Activated CD8-positive, alpha-beta memory T cell treated with anti-CD3 and anti-CD28 coated beads for 36 hours (primary cell): ENCODE results near the gene CNPY1. TPM values are rescaled to one million over a fixed set of nuclear protein-coding genes. Genes with fewer than 3 reads are reported as not detected.

ENCODE experiments used
- CTCF ChIA-PET: fragments of 350-600 bp; sonication (Branson Sonifier 250); formaldehyde crosslinking; loops from one replicate; lab custom pipeline; 2021; ENCODE audit warnings: antibody characterized with exemption; lab: Charles Lee
- POLR2A ChIA-PET: fragments of 350-600 bp; sonication (Branson Sonifier 250); formaldehyde crosslinking; loops from one replicate; lab custom pipeline; 2021; ENCODE audit warnings: antibody characterized with exemption; lab: Charles Lee
- total RNA-seq, 2 experiments: library from RNA; stranded (reverse); gene quantifications; one replicate each; pipeline ENCODE4 v1.2.3, GENCODE V29; 2021

The CNPY1 gene
- total RNA-seq, 2 experiments from 2014 or later: not detected

DNA sequence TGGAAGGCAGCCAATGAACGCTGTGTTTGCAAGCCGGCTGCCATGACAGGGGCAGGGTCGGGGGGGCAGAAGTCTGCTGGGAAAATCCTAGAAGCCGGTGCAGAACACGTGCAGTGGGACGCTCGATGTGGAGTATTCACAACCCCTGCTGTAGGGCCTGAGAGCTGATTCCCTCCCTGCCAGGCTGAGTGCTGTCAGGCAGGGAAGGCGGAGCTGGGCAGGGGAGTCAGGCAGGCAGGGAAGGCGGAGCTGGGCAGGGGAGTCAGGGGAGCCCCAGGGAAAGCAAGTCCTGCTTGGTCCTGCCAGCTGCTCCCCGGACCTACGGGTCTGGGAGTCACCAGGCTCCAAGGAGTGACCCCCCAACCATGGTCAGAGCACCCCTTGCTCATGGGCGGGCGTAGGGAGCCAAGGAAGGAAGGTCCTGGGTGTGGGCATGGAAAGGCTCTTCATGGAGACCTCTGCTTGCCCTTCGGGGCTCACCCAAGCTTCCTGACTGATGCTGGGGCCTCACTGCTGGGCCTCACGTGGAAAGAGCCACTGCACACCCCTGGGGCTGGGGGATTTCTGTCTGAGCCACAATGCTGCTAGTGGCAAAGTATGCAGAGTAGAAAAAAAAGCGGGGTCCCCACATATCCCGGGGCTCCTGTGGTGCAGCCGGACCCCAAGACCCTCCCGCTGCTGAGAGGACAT, 4.2 kb downstream of the CNPY1 start:
- POLR2A ChIA-PET: no interaction called here

DNA sequence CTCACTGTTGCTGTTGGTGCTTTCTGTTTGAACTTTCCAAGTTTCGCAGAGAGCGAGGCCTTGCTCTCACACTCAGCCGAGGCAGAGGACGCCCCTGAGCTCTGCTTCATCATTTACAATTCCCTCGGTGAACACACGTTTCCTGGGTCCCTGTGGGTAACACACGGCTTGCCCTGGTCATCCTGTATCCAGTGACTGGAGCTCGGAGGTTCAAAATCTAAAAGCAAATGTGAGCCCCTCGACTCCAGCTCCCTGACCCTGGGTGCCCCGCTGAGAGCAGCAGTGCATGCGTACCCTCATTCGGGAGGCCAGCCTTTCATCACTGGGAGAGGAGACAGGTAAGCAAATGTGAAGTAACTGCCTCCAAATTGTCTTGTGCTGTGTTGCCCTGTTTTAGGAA, 5.8 kb downstream of the CNPY1 start:
- ChIA-PET CTCF (no interaction called here), POLR2A (no interaction called here)

More for the DNA sequence above, 4.2 kb downstream of the CNPY1 start:
- CTCF ChIA-PET: no interaction called here

DNA sequence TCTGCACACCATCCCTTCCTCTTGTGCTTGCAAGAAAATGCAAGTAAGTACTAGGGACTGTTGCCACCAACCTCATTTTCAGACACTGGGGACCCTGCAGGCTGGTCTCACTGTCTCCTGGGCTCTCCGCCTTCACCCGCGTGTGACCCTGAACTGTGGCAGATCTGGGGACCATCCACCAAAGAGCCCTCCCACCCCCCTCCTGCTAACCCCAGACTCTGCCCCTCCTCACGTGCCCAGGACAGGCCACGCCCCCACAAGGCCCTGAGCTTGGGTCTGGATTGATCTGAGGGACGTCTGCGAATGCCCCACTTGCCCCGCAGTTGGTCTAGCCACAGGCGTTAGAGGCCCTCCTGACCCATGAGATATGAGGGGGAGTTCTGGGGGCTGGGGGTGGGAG, 8.1 kb downstream of the CNPY1 start:
- CTCF ChIA-PET: no interaction called here
- POLR2A ChIA-PET: no interaction called here

DNA sequence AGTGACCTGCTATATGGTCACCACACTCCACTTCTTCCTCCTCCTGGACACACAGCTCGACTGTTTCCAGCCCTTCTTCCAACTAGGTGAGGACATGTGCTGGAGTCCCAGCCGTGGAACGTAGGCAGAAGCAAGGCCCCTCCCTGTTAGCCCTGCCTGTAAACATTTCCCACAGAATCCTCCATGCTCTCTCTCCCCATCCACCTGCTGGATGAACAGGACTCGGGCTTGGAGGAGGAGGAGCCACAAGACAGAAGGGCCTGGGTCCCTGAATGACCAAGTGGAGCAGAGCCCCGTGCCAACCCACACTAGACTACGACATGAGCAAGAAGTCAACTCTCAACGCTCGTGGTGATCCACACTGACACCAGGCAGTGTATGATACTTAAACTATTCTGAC, 9.9 kb downstream of the CNPY1 start:
- POLR2A ChIA-PET: no interaction called here

DNA sequence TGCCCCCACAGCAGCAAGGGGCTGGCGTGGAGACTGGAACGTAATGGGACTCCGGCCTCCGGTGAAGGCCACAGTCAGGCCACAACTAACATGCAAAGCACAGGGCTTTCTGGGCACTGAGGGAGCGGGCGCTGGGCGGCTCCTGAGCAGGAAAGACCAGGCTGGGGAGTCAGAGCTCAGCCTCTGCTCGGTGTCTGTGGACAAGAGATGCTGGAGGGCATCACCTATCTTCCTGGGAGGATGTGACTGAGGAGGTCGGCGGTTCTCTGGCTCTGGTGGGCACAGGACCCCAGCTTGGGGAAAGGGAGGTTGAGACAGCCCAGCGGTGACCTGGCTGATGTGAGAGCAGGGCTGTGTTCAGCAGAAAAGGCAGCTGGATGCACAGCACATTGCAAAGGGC, 11.7 kb downstream of the CNPY1 start:
- ChIA-PET CTCF (no interaction called here), POLR2A (no interaction called here)

More for the DNA sequence above, 9.9 kb downstream of the CNPY1 start:
- CTCF ChIA-PET: no interaction called here

DNA sequence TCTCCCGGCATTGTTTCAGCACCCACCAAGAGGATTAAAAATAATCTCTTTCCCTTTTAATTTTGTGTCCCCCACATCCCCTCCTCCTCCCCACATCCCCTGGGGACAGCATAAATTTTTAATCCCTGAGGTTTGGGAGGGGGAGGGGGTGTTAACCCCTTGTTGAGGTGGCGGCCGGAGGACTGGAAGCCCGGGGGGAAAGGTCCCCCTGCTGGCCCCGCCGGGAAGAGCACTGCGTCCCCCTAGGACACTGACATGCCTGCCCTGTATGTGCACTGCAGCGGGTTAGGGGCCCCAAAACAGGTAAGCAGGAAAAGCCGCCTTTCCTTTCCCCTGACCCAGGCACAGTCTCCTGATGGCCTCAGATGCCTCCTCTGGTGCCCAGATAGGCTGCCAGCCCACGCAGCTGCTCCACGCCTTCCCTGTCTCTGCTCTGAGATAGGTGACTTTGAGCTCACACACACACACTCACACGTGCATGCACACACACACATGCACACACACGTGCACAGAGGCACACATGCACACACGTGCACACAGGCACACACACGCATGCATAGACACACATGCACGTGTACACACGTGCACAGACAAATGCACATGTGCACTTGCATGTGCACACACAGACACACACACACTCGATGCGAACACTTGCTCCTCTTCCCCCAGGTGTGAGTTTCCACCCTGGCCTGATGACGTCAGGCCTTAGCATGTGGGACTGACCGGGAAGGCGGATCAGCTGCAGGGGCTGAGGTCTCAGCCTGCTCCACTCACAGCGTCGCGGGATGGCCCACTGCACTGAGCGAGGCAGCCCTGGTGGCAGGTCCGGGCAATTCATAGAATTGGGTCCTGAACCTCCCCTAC, 12.3 kb downstream of the CNPY1 start:
- ChIA-PET CTCF (interaction anchor here (0.8 to 1.4 kb wide), 4 partner anchors 21 to 606 kb away, joined by 3 to 4 read pairs (median 4); no protein-coding TSS in a partner anchor), POLR2A (no interaction called here)

DNA sequence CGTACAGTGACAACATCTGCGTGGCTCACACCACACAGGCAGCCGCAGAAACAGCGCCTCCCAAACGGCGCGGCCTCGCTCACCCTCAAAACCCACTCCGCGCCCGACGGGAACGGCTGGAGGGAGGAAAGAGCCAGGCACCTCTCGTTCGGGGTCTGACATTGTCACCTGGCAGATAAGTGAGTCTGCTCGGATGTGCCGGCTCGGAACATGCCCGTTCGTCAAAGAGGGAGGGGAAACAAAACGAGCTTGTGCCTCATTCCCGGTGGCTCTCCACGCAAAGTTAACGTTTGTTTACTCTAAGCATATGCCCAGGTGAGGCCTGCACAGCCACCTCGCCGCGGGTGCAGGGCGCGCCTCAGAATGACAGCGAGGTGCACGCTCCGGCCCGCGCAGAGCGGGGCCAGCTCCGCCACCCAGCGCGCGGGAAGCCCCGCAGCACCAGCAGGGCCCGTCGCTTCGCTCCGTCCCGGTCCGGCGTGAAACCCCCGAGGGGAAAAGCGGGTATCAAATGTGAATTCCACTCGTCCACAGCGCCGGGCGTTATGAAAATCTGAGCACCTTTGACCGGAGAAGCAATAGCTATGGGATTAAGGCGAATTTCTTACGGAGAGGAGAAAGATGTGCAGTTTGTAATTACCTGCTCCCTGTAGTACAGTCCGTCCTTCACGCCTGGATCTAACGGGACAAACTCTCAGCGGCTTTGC, 13.1 kb downstream of the CNPY1 start:
- POLR2A ChIA-PET: no interaction called here
- CTCF ChIA-PET: interaction anchor here (0.8 to 1.4 kb wide), 5 partner anchors 20 to 606 kb away, joined by 3 to 4 read pairs (median 3); no protein-coding TSS in a partner anchor

DNA sequence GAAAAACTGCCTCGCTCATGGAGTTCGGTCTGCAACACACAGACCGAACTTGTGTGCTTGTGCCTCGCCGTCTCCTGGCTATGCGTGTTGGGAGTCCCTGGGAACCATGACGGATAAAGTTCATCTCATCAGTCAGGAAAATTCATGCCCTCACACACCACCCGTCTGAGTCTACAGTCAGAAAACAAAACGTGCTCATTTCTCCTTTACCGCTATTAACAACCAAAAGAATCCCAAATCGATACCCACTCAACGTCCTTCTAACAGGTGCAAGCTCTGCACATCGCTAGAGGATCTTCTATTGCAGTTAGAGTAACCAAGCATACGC, 13.6 kb downstream of the CNPY1 start:
- CTCF ChIA-PET: interaction anchor here (0.9 to 1.4 kb wide), 4 partner anchors 20 to 605 kb away, joined by 3 to 4 read pairs (median 4); no protein-coding TSS in a partner anchor
- POLR2A ChIA-PET: no interaction called here

DNA sequence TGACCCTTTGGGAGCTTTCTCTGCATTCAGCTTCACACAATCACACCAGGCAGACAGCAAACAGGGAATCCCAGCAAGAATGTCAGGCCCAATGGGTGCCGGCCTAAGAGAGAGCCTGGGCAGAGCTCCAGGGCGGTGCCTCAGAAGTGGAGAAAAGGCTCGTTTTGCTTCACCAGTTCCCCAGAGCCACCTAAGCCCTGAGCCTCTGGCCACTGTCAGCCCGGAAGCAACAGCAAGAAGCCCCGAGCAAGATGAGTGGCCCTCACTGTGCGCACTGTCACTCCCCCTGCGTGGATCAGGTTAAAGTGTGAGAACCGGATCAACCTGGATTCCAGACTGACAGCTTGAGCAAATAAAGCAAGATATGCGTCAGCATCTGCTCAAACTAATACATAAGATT, 14.7 kb downstream of the CNPY1 start:
- ChIA-PET POLR2A (no interaction called here), CTCF (no interaction called here)

DNA sequence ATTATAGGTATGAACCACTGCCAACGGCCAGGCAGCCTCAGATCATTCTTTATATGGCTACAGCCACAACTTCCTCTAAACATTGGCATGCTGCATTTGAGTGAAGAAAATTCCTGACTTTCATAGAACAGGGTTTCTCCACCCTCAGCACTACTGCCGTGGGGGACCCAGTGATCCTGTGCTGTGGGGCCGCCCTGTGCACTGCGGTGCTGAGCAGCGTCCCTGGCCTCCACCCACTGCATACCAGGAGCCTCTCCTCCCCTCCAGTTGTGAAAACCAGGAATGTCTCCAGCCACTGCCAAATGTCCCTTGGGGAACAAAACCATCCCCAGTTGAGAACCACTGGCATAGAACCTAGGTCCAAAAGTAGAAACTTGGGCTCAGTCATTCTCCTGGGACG, 15.8 kb downstream of the CNPY1 start:
- POLR2A ChIA-PET: no interaction called here
- CTCF ChIA-PET: no interaction called here

DNA sequence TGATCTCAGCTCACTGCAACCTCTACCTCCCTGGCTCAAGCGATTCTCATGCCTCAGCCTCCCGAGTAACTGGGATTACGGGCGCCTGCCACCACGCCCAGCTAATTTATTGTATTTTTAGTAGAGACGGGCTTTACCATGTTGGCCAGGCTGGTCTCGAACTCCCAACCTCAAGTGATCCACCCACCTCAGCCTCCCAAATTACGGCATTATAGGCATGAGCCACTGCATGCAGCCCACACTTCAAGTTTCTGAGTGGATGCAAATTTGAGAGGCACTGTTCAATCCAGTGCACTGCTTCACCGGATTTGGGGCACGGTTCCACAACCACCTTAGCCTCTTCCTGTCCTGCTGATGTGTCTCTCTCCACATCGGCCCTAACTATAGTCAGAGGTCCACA, 16.5 kb downstream of the CNPY1 start:
- ChIA-PET CTCF (no interaction called here), POLR2A (no interaction called here)

DNA sequence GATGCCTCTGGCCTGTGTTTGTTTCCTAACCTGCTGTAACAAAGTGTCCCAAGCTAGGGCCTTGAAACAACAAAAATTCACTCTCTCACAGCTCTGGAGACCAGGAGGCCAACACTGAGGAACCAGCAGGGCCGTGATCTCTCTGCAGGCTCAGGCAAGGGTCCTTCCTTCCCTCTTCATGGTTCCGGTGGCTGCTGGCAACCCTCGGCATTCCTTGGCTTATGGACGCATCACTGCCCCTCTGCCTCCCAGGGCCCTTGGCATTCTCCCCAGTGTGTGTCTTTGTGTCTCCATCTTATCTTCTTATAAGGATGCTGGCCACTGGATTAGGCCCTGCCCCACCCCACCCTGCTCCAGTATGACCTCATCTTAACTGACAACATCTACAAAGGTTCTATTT, 17.0 kb downstream of the CNPY1 start:
- POLR2A ChIA-PET: no interaction called here
- CTCF ChIA-PET: no interaction called here

DNA sequence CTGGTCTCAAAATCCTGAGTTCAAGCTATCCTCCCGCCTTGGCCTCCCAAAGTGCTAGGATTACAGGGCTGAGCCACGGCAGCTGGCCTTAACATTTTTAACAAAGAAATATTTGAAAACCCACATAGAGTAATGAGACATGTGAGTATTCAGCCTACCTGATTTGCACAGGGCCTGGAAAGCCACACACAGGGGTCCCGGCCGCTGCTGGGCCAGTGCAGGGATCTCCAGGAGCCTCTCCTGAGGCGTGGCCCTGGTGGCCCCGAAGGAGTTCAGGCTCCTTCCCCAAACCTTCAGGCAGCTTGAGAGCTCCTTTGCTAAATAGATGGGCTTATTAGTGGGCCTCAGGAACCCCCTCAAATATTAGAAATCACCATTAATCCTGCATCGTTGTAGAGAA, 18.7 kb downstream of the CNPY1 start:
- ChIA-PET POLR2A (no interaction called here), CTCF (no interaction called here)

DNA sequence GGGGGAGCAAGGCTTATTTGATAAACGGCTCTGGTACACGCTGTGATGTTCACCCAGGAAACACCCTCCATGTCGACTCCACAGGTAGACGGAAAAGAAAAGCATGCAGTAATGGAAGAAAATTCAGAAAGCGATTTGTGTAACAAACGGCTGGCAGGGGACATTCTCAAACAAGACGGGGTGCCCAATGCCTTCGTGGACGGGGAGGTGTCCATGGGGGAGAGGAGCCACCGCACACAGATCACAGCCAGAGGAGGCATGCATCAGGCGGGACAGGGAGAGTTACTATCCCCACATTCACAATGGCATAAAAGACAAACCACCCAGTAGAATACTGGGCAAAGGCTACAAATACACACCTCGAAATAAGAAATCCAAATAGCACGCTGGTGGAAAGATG, 20.1 kb downstream of the CNPY1 start:
- POLR2A ChIA-PET: no interaction called here
- CTCF ChIA-PET: no interaction called here

DNA sequence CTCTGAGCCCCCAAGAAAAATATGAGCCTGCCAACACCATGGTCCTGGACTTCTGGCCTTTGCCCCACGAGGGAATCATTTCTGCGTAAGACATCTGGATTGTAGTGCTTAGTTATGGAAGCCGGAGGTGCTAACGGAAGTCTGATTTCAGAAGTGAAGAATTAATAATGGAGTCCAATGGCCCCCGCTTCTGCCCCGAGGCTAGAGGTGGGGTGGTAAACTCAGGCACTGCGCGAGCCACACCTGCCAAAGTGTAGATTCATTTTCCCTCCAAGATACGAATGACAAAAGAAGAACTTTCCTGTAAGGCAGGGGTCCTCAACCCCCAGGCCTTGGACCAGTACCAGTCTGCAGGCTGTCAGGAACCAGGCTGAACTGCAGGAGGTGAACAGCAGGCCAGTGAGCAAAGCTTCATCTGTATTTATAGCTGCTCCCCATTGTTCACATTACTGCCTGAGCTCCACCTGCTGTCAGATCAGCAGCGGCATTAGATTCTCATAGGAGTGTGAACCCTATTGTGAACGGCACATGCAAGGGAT, 22.3 kb downstream of the CNPY1 start:
- CTCF ChIA-PET: no interaction called here
- POLR2A ChIA-PET: no interaction called here

DNA sequence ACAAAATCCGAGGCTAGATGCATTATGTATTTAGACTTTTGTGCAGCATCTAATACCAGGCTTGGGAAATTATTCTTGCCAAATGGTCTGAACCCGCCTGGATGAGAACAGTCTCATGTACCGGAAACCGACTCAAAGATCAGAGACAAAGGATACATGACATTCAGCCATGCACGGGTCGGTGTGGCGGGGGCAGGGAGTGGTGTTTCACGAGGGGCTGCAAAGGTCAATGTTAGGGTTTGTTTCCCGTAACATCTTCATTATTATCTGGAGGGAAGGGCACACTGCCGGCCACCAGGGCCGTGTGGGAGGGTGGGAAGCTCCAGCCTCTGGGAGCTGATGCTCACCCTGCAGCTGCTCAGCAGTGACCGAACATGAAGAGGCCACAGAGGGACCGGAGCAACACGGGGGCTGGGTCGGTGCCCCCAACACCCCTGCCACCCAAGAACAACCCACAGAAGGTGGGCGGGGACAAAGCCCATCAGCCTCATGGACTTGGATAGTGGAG, 23.1 kb downstream of the CNPY1 start:
- ChIA-PET CTCF (no interaction called here), POLR2A (no interaction called here)

DNA sequence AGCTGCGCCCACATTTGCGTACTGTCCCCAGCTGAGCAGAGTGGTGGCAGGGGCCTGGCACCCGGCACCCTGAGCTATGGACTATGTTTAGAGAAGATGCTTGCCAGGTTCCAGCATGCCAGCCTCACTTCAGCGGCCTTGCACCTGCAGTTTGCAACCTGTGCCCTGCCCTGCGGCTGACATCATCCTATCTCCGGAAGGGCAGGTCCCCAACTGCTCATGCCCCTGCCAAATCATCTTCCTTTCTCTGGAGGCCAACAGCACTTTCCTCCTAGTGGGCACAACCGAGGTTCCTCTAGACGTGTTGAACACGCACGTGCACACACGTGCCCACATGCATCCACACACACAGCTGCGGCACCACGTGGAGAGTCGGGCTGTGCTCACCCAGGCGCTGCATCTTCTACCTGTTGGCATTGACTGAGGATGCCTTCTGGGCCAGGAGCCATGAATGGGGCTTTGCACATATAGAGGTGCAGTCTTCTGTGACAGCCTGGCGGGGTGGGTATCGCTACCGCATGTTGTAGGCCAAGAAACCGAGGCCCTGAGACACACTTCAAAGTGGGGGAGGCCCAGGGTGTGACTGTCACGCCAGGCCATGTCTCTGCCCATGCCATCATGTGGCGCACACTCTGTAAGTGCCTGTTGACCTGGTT, 24.5 kb downstream of the CNPY1 start:
- CTCF ChIA-PET: interaction anchor here (0.6 kb wide), 1 partner anchor 56 kb away, joined by 4 read pairs; no protein-coding TSS in a partner anchor
- POLR2A ChIA-PET: no interaction called here

DNA sequence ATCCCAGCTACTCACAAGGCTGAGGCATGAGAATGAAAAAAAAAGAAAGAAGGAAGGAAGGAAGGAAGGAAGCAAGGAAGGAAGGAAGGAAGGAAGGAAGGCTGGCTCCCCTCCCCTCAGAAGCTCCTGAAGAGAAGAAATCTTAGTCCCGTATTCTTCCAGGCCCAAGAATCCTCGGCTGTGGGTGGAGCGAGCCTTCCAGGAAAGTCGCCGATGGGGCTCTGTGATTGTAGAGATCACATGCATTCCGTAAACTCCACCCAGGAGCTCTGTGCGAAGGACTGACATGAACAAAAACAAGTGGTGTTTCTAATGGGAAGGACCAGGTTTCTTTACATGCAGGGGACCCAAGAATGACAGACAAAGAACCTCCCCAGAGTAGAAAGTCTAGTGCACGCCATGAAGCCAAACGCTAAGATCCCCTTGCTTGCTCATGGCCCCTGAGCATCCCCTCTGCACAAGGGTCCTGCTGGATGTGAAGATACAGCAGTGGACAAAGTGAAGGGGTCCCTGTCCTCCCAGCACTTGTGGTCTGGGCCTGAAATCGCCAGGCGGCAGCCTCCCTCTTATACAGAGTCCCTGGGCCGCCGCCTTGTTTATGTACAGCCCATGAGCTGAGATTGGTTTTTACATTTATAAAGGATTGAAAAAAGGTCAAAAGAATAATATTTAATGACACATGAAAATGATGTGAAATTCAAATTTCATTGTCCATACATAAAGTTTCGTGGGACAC, 25.2 kb downstream of the CNPY1 start:
- POLR2A ChIA-PET: no interaction called here
- CTCF ChIA-PET: interaction anchor here (0.6 kb wide), 1 partner anchor 56 kb away, joined by 4 read pairs; no protein-coding TSS in a partner anchor
